HepG2 (cell line): ENCODE data around the gene SART1. TPM values are rescaled to one million over a fixed set of nuclear protein-coding genes. Genes with fewer than 3 reads are reported as not detected.
A peak's percentile ranks its signal among the peaks of the same experiment; 100 is the strongest.

ENCODE experiments used
- ATAC-seq: fragments of 200-7000 bp; cut with Tn5 transposase; 3 replicates; pipeline ENCODE4 v1.9.1; 2020; ENCODE audit warnings: mild to moderate bottlenecking, moderate library complexity
- BruUV-seq: library from RNA; stranded (reverse); fragments of 400-500 nt; replicated peaks from 2 replicates; lab custom pipeline; 2021; lab: Mats Ljungman, UMichigan
- CTCF ChIA-PET: fragments of 300-600 bp; formaldehyde crosslinking; extraction: SDS; loops from one replicate; lab custom pipeline; 2021; ENCODE audit warnings: low total read pairs, inconsistent platforms, low intra/inter-chr PET ratio; lab: Yijun Ruan, JAX
- POLR2A ChIA-PET: fragments of 350-600 bp; sonication (Branson Sonifier 250); formaldehyde crosslinking; loops from one replicate; lab custom pipeline; 2020; ENCODE audit warnings: antibody characterized with exemption, inconsistent platforms; lab: Yijun Ruan, JAX
- DNase-seq: peaks from one replicate; pipeline ENCODE4 v3.0.0-alpha.2; 2015; ENCODE audit warnings: low spot score
- FAIRE-seq: peaks from 3 replicates; lab custom pipeline; 2011; peaks lifted over from hg19 to GRCh38; lab: Jason Lieb, UNC
- H2AFZ ChIP-seq: one replicate; pipeline ENCODE4 v1.6.1; 2011; ENCODE audit warnings: low read length, inconsistent platforms
- H3K27ac ChIP-seq: fragments of 300-600 bp; 3 replicates; pipeline ENCODE4 v1.8.0; 2011; ENCODE audit warnings: mixed run types, mild to moderate bottlenecking, mixed read lengths, low read length, inconsistent platforms; ENCODE audit not compliant: insufficient read depth; ENCODE audit errors: extremely low read length
- H3K27me3 ChIP-seq, 2 experiments: fragments of 200-600 bp in 1 of 2; 2 replicates in 1 of 2; 3 replicates in 1 of 2; pipeline versions ENCODE4 v1.6.0 to v1.8.0; 2011; ENCODE audit warnings: low read length in 2 of 2, mild to moderate bottlenecking in 2 of 2, moderate library complexity in 2 of 2, inconsistent platforms in 1 of 2; ENCODE audit not compliant: insufficient read depth in 2 of 2, control insufficient read depth in 1 of 2
- H3K36me3 ChIP-seq, 2 experiments: fragments of 200-600 bp in 1 of 2; replicated peaks in 1 of 2; 2 replicates in 1 of 2; 3 replicates in 1 of 2; pipeline versions ENCODE4 v1.5.1 to v1.8.0; 2011; ENCODE audit warnings: low read length in 2 of 2, inconsistent platforms in 1 of 2; ENCODE audit not compliant: insufficient read depth in 2 of 2, control insufficient read depth in 1 of 2
- H3K4me1 ChIP-seq: 2 replicates; pipeline ENCODE4 v1.5.1; 2012; ENCODE audit warnings: low read length, inconsistent platforms; ENCODE audit not compliant: insufficient read depth
- H3K4me2 ChIP-seq: 2 replicates; pipeline ENCODE4 v1.6.0; 2011; ENCODE audit warnings: low read depth, low read length, inconsistent platforms
- H3K4me3 ChIP-seq, 3 experiments: fragments of 200-600 bp in 1 of 3; sonication (generic), shearing (Covaris generic) in 1 of 3; replicated peaks in 1 of 3; 2 replicates each; pipeline ENCODE4 v1.5.1; 2011 to 2016; ENCODE audit warnings: low read length in 3 of 3, inconsistent platforms in 2 of 3, low read depth in 2 of 3, mild to moderate bottlenecking in 2 of 3, control low read depth in 1 of 3, mixed read lengths in 1 of 3; ENCODE audit not compliant: insufficient read depth in 1 of 3
- H3K79me2 ChIP-seq: one replicate; pipeline ENCODE4 v1.6.1; 2011; ENCODE audit warnings: low read length, inconsistent platforms; ENCODE audit not compliant: insufficient read depth
- H3K9ac ChIP-seq: 2 replicates; pipeline ENCODE4 v1.6.0; 2011; ENCODE audit warnings: mild to moderate bottlenecking, low read depth, low read length, inconsistent platforms; ENCODE audit not compliant: insufficient read depth
- H3K9me3 ChIP-seq: 2 replicates; pipeline ENCODE4 v1.5.1; 2012; ENCODE audit warnings: mild to moderate bottlenecking, low read length
- H4K20me1 ChIP-seq: 2 replicates; pipeline ENCODE4 v1.6.0; 2011; ENCODE audit warnings: inconsistent platforms, mild to moderate bottlenecking, low read length, moderate library complexity; ENCODE audit not compliant: insufficient read depth
- EED ChIP-seq: sonication (generic); formaldehyde crosslinking; IDR thresholded peaks from 2 replicates; pipeline ENCODE4 v1.5.0; 2020; ENCODE audit warnings: mild to moderate bottlenecking, missing genetic modification reagents
- FOXC1 ChIP-seq: sonication (generic); formaldehyde crosslinking; IDR thresholded peaks from 2 replicates; pipeline ENCODE4 v1.8.0; 2022; ENCODE audit warnings: mild to moderate bottlenecking, missing genetic modification reagents, borderline replicate concordance
- GRHL1 ChIP-seq: sonication (generic); formaldehyde crosslinking; conservative IDR thresholded peaks from 2 replicates; pipeline ENCODE4 v1.8.0; 2022; ENCODE audit warnings: missing genetic modification reagents
- KDM2A ChIP-seq: sonication (generic); formaldehyde crosslinking; IDR thresholded peaks from 2 replicates; pipeline ENCODE4 v1.4.0; 2020; ENCODE audit warnings: low read depth, missing genetic modification reagents, borderline replicate concordance
- SALL2 ChIP-seq: sonication (generic); formaldehyde crosslinking; IDR thresholded peaks from 2 replicates; pipeline ENCODE4 v1.8.1; 2023; ENCODE audit warnings: mild to moderate bottlenecking, missing genetic modification reagents, inconsistent platforms
- SAP130 ChIP-seq: IDR thresholded peaks from 2 replicates; pipeline ENCODE4 v1.6.1; 2016; ENCODE audit warnings: low read depth
- SNRNP70 ChIP-seq: fragments of 200-400 bp; formaldehyde crosslinking; IDR thresholded peaks from 2 replicates; pipeline ENCODE4 v1.6.1; 2017; ENCODE audit warnings: mild to moderate bottlenecking, low read depth, low read length, moderate library complexity
- ZBTB7A ChIP-seq: sonication (generic); formaldehyde crosslinking; IDR thresholded peaks from 2 replicates; pipeline ENCODE4 v1.8.0; 2022; ENCODE audit warnings: mild to moderate bottlenecking, missing genetic modification reagents
- ZNF33B ChIP-seq: sonication (generic); formaldehyde crosslinking; IDR thresholded peaks from 2 replicates; pipeline ENCODE4 v1.5.1; 2020; ENCODE audit warnings: mild to moderate bottlenecking, missing genetic modification reagents
- ZNF350 ChIP-seq: sonication (generic); formaldehyde crosslinking; IDR thresholded peaks from 2 replicates; pipeline ENCODE4 v1.4.0; 2020; ENCODE audit warnings: mild to moderate bottlenecking, low read depth, missing genetic modification reagents, borderline replicate concordance
- ZNF687 ChIP-seq: sonication (generic); formaldehyde crosslinking; IDR thresholded peaks from 2 replicates; pipeline ENCODE4 v1.5.1; 2020; ENCODE audit warnings: mild to moderate bottlenecking, missing genetic modification reagents, moderate library complexity
- ZNF75D ChIP-seq: sonication (generic); formaldehyde crosslinking; IDR thresholded peaks from 2 replicates; pipeline ENCODE4 v1.8.1; 2023; ENCODE audit warnings: missing genetic modification reagents, mild to moderate bottlenecking, borderline replicate concordance
- ZSCAN20 ChIP-seq: sonication (generic); formaldehyde crosslinking; IDR thresholded peaks from 2 replicates; pipeline ENCODE4 v1.4.0; 2020; ENCODE audit warnings: missing genetic modification reagents, mild to moderate bottlenecking, borderline replicate concordance
- ZSCAN9 ChIP-seq: IDR thresholded peaks from 2 replicates; pipeline ENCODE4 v1.6.1; 2016; ENCODE audit warnings: borderline replicate concordance
- WGBS: methylation state at CpG from one replicate; pipeline ENCODE4 v1.1.6; 2017; ENCODE audit warnings: low lambda C conversion rate; 5-methylcytosine and 5-hydroxymethylcytosine counted together
- in situ Hi-C: cut with HindIII; loops from 2 replicates; pipeline ENCODE4 v1.10.0; 2017; ENCODE audit warnings: low pct_unique_long_range_greater_than_20kb; ENCODE audit not compliant: extremely low pct_ligation_motif_present
- intact Hi-C: fragments of 100-400 bp; cut with micrococcal nuclease; formaldehyde crosslinking; loops from one replicate; pipeline ENCODE4 v1.10.0; 2022; ENCODE audit not compliant: unreplicated experiment
- polyA plus RNA-seq, 8 experiments: library from polyadenylated mRNA; depleted of rRNA in 3 of 8; stranded (reverse) in 7 of 8; unstranded in 1 of 8; fragments of >200 nt; fragmentation: Illumina TruSeq in 4 of 8; extraction: Trizol in 4 of 8; gene quantifications; 2 replicates each; pipeline versions ENCODE4 v1.2.1 to v1.2.3, GENCODE V29; 2011 to 2016; ENCODE audit warnings: low read depth in 4 of 8, missing spikeins in 1 of 8, mixed read lengths in 1 of 8; ENCODE audit not compliant: insufficient read depth in 1 of 8
- total RNA-seq, 5 experiments: library from RNA; depleted of rRNA; stranded (reverse); fragments of >200 nt; fragmentation: Illumina TruSeq; extraction: Trizol; gene quantifications; 2 replicates each; pipeline ENCODE4 v1.2.3, GENCODE V29; 2016; ENCODE audit warnings: low read depth in 1 of 5

Gene SART1
- total and polyA plus RNA-seq, 2 of the 13 experiments (the other 11 are each of a cell fraction or from before 2014, with no cell fraction given), result 11.3 to 22.5 TPM

GRCh38 chr11:65953471-65953870 is 8.1 kb upstream of the SART1 start:
- Histone ChIP-seq H3K36me3 (no peaks in the 10 kb centered on the region), H3K9me3 (no peaks in the 10 kb centered on the region), H3K4me2 (no peak overlapping the region), H3K9ac (no peak overlapping the region), H4K20me1 (no peaks in the 10 kb centered on the region), H3K79me2 (no peaks in the 10 kb centered on the region), H3K4me3 (no peak overlapping the region), H3K27ac (no peak overlapping the region), H3K27me3 (no peaks in the 10 kb centered on the region), H3K4me1 (peaks cover 56% of the 10 kb centered on the region), H2AFZ (no peak overlapping the region)
- ATAC-seq (no peak), DNase-seq (no peak), FAIRE-seq (no peak)
- WGBS, result 97% methylated on average over 11 of the region's 20 CpGs
- CTCF ChIA-PET, result no interaction called here
- intact Hi-C loops, result no loop called here
- TF ChIP-seq ZNF75D (CRISPR knock-in tag) (no peak), ZNF687 (CRISPR knock-in tag) (peak; percentile 39; the same call in 1 of the 2 replicates), KDM2A (CRISPR knock-in tag) (no peak)
- in situ Hi-C loops, result no loop called here
- BruUV-seq, result no TSS peak
- POLR2A ChIA-PET, result interaction anchor here (0.6 to 1.4 kb wide), 2 partner anchors 18 to 38 kb away, joined by 3 read pairs; no protein-coding TSS in a partner anchor

GRCh38 chr11:65954771-65955170 is 6.8 kb upstream of the SART1 start:
- POLR2A ChIA-PET, result no interaction called here
- FAIRE-seq (no peak), ATAC-seq (no peak), DNase-seq (no peak)
- H4K20me1 ChIP-seq, result no peaks in the 10 kb centered on the region
- H3K9ac ChIP-seq, result no peak overlapping the region
- no peaks in the 10 kb centered on the region for H3K27me3 ChIP-seq
- peaks cover 59% of the 10 kb centered on the region for H3K4me1 ChIP-seq
- no peaks in the 10 kb centered on the region for H3K9me3 ChIP-seq
- BruUV-seq, result no TSS peak
- H3K4me3 ChIP-seq, result no peak overlapping the region
- no peak overlapping the region for H2AFZ ChIP-seq
- CTCF ChIA-PET, result no interaction called here
- intact Hi-C loops, result no loop called here
- H3K4me2 ChIP-seq, result no peak overlapping the region
- 83% methylated on average over 8 of the region's 8 CpGs for WGBS
- H3K36me3 ChIP-seq, result no peaks in the 10 kb centered on the region
- in situ Hi-C loops, result no loop called here
- no peak overlapping the region for H3K27ac ChIP-seq
- H3K79me2 ChIP-seq, result no peaks in the 10 kb centered on the region
- no peak for TF ChIP-seq ZSCAN9 (CRISPR knock-in tag)
- TF ChIP-seq ZSCAN20 (CRISPR knock-in tag), result no peak
- TF ChIP-seq FOXC1, result no peak
- TF ChIP-seq ZBTB7A (CRISPR knock-in tag), result no peak
- no peak for TF ChIP-seq ZNF33B (CRISPR knock-in tag)
- TF ChIP-seq SAP130 (CRISPR knock-in tag), result no peak
- no peak for TF ChIP-seq SNRNP70
- TF ChIP-seq EED, result no peak
- no peak for TF ChIP-seq SALL2
- TF ChIP-seq GRHL1 (CRISPR knock-in tag), result no peak
- no peak for TF ChIP-seq ZNF350
